Measurements from ENCODE around the gene KLK14.

GRCh38 chr19:51093510-51094345 lies 11.0 kb upstream of the KLK14 start:
- TF ChIP-seq POLR2A (IDR thresholded peaks at IDR 0.05): no peak
- TF ChIP-seq, protein P1, sequence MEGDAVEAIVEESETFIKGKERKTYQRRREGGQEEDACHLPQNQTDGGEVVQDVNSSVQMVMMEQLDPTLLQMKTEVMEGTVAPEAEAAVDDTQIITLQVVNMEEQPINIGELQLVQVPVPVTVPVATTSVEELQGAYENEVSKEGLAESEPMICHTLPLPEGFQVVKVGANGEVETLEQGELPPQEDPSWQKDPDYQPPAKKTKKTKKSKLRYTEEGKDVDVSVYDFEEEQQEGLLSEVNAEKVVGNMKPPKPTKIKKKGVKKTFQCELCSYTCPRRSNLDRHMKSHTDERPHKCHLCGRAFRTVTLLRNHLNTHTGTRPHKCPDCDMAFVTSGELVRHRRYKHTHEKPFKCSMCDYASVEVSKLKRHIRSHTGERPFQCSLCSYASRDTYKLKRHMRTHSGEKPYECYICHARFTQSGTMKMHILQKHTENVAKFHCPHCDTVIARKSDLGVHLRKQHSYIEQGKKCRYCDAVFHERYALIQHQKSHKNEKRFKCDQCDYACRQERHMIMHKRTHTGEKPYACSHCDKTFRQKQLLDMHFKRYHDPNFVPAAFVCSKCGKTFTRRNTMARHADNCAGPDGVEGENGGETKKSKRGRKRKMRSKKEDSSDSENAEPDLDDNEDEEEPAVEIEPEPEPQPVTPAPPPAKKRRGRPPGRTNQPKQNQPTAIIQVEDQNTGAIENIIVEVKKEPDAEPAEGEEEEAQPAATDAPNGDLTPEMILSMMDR (IDR thresholded peaks at IDR 0.05): no peak
